Keratinocyte (primary cell): ENCODE results near the gene PHF23.

Source experiments
- EZH2 ChIP-seq: IDR thresholded peaks from one replicate; pipeline ENCODE4 v1.6.1; 2012; ENCODE audit warnings: inconsistent platforms, mild to moderate bottlenecking, low read length, moderate library complexity
- TF ChIP-seq, protein P1 (sequence below), 3 experiments: IDR thresholded peaks in 1 of 3; conservative IDR thresholded peaks in 1 of 3; optimal IDR thresholded peaks in 1 of 3; 2 replicates in 2 of 3; 3 replicates in 1 of 3; pipeline versions ENCODE3 to v1.5.1; 2011; ENCODE audit warnings: low read length in 3 of 3, mild to moderate bottlenecking in 3 of 3, moderate library complexity in 2 of 3, control low read depth in 1 of 3, inconsistent platforms in 1 of 3; ENCODE audit not compliant: insufficient read depth in 2 of 3; ENCODE audit errors: extremely low read depth in 1 of 3

DNA sequence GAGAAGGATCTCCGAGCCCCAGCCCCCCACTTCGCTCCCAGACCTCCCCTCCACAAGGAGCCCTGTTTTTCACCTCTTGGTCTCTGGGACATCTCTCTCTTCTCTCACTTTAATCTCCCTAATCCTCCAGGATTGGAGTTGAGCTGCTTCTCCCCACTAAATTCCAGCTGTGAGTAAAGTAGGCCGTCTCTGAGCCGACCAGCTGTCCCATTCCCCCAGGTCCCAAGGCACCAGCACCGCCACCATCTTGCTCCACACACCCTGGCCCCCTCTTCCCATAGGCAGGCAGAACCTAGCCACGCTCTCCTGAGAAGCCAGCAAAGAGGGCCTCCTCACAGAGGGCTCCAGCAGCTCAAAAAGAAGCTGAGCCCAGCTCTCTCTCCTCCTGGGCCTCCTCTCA is 20.5 kb downstream of the PHF23 start:
- TF ChIP-seq, protein P1, sequence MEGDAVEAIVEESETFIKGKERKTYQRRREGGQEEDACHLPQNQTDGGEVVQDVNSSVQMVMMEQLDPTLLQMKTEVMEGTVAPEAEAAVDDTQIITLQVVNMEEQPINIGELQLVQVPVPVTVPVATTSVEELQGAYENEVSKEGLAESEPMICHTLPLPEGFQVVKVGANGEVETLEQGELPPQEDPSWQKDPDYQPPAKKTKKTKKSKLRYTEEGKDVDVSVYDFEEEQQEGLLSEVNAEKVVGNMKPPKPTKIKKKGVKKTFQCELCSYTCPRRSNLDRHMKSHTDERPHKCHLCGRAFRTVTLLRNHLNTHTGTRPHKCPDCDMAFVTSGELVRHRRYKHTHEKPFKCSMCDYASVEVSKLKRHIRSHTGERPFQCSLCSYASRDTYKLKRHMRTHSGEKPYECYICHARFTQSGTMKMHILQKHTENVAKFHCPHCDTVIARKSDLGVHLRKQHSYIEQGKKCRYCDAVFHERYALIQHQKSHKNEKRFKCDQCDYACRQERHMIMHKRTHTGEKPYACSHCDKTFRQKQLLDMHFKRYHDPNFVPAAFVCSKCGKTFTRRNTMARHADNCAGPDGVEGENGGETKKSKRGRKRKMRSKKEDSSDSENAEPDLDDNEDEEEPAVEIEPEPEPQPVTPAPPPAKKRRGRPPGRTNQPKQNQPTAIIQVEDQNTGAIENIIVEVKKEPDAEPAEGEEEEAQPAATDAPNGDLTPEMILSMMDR (optimal IDR thresholded peaks at IDR 0.05 in 1 of 3, IDR thresholded peaks at IDR 0.05 in 1 of 3, conservative IDR thresholded peaks at IDR 0.05 in 1 of 3; ENCODE audit: extremely low read depth in 1 of 3, insufficient read depth in 2 of 3, low read length in 3 of 3), result no peak
- TF ChIP-seq EZH2, result no peak
